ENCODE measurements around the gene SMIM20.

The SMIM20 gene

GRCh38 chr4:25908491-25908901 is 5.5 kb upstream of the SMIM20 start:
- H3K4me1 Mint-ChIP-seq (ENCODE audit: low read depth), result peaks cover 12% of the 10 kb centered on the region
- no peak overlapping the region for H3K27ac Mint-ChIP-seq
- peaks cover 3% of the 10 kb centered on the region for H3K27me3 Mint-ChIP-seq
- H3K9me3 Mint-ChIP-seq, result peaks cover 8% of the 10 kb centered on the region
- no peaks in the 10 kb centered on the region for H3K36me3 Mint-ChIP-seq (ENCODE audit: low read depth)
- no peak overlapping the region for H3K4me3 Mint-ChIP-seq

- H3K36me3 Mint-ChIP-seq (ENCODE audit: low read depth), result peaks cover 5% of the 10 kb centered on the region
- peaks cover 3% of the 10 kb centered on the region for H3K27me3 Mint-ChIP-seq
- H3K4me3 Mint-ChIP-seq, result no peak overlapping the region
- peaks cover 29% of the 10 kb centered on the region for H3K4me1 Mint-ChIP-seq (ENCODE audit: low read depth)
- no peak overlapping the region for H3K27ac Mint-ChIP-seq
- H3K9me3 Mint-ChIP-seq, result peaks cover 8% of the 10 kb centered on the region
Observed at GRCh38 chr4:25911356-25911755, 2.7 kb upstream of the SMIM20 start.

- peaks cover 29% of the 10 kb centered on the region for H3K4me1 Mint-ChIP-seq (ENCODE audit: low read depth)
- peak overlapping the region; percentile 85 for H3K4me3 Mint-ChIP-seq
- H3K27me3 Mint-ChIP-seq, result peaks cover 3% of the 10 kb centered on the region
- H3K36me3 Mint-ChIP-seq (ENCODE audit: low read depth), result peaks cover 5% of the 10 kb centered on the region
- peaks cover 8% of the 10 kb centered on the region for H3K9me3 Mint-ChIP-seq
- peak overlapping the region; percentile 91 for H3K27ac Mint-ChIP-seq
Observed at GRCh38 chr4:25913056-25913850, 767 bp upstream of the SMIM20 start.

- Mint-ChIP-seq H3K4me1 (ENCODE audit: low read depth) (peaks cover 32% of the 10 kb centered on the region), H3K27me3 (no peaks in the 10 kb centered on the region), H3K4me3 (peak overlapping the region; percentile 85), H3K9me3 (no peaks in the 10 kb centered on the region), H3K36me3 (ENCODE audit: low read depth) (peaks cover 12% of the 10 kb centered on the region), H3K27ac (peak overlapping the region; percentile 95)
Observed at GRCh38 chr4:25914670-25915352, 791 bp downstream of the SMIM20 start.

- peak overlapping the region; percentile 95 for H3K27ac Mint-ChIP-seq
- peak overlapping the region; percentile 85 for H3K4me3 Mint-ChIP-seq
- H3K9me3 Mint-ChIP-seq, result no peaks in the 10 kb centered on the region
- H3K4me1 Mint-ChIP-seq (ENCODE audit: low read depth), result peaks cover 32% of the 10 kb centered on the region
- H3K36me3 Mint-ChIP-seq (ENCODE audit: low read depth), result peaks cover 14% of the 10 kb centered on the region
- H3K27me3 Mint-ChIP-seq, result no peaks in the 10 kb centered on the region
Observed at GRCh38 chr4:25915353-25915705, 1.3 kb downstream of the SMIM20 start.

GRCh38 chr4:25916870-25917269 is 2.9 kb downstream of the SMIM20 start:
- Mint-ChIP-seq H3K27me3 (no peaks in the 10 kb centered on the region), H3K27ac (no peak overlapping the region), H3K4me3 (no peak overlapping the region), H3K36me3 (ENCODE audit: low read depth) (peaks cover 26% of the 10 kb centered on the region), H3K4me1 (ENCODE audit: low read depth) (peaks cover 32% of the 10 kb centered on the region), H3K9me3 (no peaks in the 10 kb centered on the region)

GRCh38 chr4:25919676-25920075 is 5.7 kb downstream of the SMIM20 start:
- H3K9me3 Mint-ChIP-seq, result no peaks in the 10 kb centered on the region
- H3K27me3 Mint-ChIP-seq, result no peaks in the 10 kb centered on the region
- no peak overlapping the region for H3K27ac Mint-ChIP-seq
- H3K4me3 Mint-ChIP-seq, result no peak overlapping the region
- H3K4me1 Mint-ChIP-seq (ENCODE audit: low read depth), result peaks cover 12% of the 10 kb centered on the region
- H3K36me3 Mint-ChIP-seq (ENCODE audit: low read depth), result peaks cover 37% of the 10 kb centered on the region

GRCh38 chr4:25921922-25922321 is 7.9 kb downstream of the SMIM20 start:
- Mint-ChIP-seq H3K4me1 (ENCODE audit: low read depth) (peaks cover 4% of the 10 kb centered on the region), H3K36me3 (ENCODE audit: low read depth) (peaks cover 32% of the 10 kb centered on the region), H3K4me3 (no peak overlapping the region), H3K27me3 (no peaks in the 10 kb centered on the region), H3K27ac (no peak overlapping the region), H3K9me3 (no peaks in the 10 kb centered on the region)

GRCh38 chr4:25922812-25923369 is 8.9 kb downstream of the SMIM20 start:
- peaks cover 35% of the 10 kb centered on the region for H3K36me3 Mint-ChIP-seq (ENCODE audit: low read depth)
- H3K4me1 Mint-ChIP-seq (ENCODE audit: low read depth), result peaks cover 4% of the 10 kb centered on the region
- no peaks in the 10 kb centered on the region for H3K9me3 Mint-ChIP-seq
- H3K27me3 Mint-ChIP-seq, result no peaks in the 10 kb centered on the region
- H3K27ac Mint-ChIP-seq, result no peak overlapping the region
- H3K4me3 Mint-ChIP-seq, result no peak overlapping the region

GRCh38 chr4:25923745-25924144 is 9.7 kb downstream of the SMIM20 start:
- peaks cover 41% of the 10 kb centered on the region for H3K36me3 Mint-ChIP-seq (ENCODE audit: low read depth)
- H3K4me1 Mint-ChIP-seq (ENCODE audit: low read depth), result peaks cover 4% of the 10 kb centered on the region
- H3K27ac Mint-ChIP-seq, result no peak overlapping the region
- H3K9me3 Mint-ChIP-seq, result no peaks in the 10 kb centered on the region
- no peaks in the 10 kb centered on the region for H3K27me3 Mint-ChIP-seq
- H3K4me3 Mint-ChIP-seq, result no peak overlapping the region

- no peak overlapping the region for H3K4me3 Mint-ChIP-seq
Observed at GRCh38 chr4:25925486-25926201, 11.6 kb downstream of the SMIM20 start.

GRCh38 chr4:25926462-25926861 is 12.4 kb downstream of the SMIM20 start:
- H3K4me3 Mint-ChIP-seq, result no peak overlapping the region

More at GRCh38 chr4:25925486-25926201, 11.6 kb downstream of the SMIM20 start:
- Mint-ChIP-seq H3K9me3 (no peaks in the 10 kb centered on the region), H3K36me3 (ENCODE audit: low read depth) (peaks cover 42% of the 10 kb centered on the region), H3K4me1 (ENCODE audit: low read depth) (no peaks in the 10 kb centered on the region), H3K27me3 (no peaks in the 10 kb centered on the region), H3K27ac (no peak overlapping the region)

GRCh38 chr4:25927361-25928195 is 13.6 kb downstream of the SMIM20 start:
- Mint-ChIP-seq H3K4me1 (ENCODE audit: low read depth) (no peaks in the 10 kb centered on the region), H3K9me3 (no peaks in the 10 kb centered on the region), H3K27me3 (no peaks in the 10 kb centered on the region), H3K4me3 (no peak overlapping the region), H3K27ac (no peak overlapping the region), H3K36me3 (ENCODE audit: low read depth) (peaks cover 29% of the 10 kb centered on the region)

More at GRCh38 chr4:25926462-25926861, 12.4 kb downstream of the SMIM20 start:
- Mint-ChIP-seq H3K4me1 (ENCODE audit: low read depth) (no peaks in the 10 kb centered on the region), H3K27ac (no peak overlapping the region), H3K36me3 (ENCODE audit: low read depth) (peaks cover 40% of the 10 kb centered on the region), H3K27me3 (no peaks in the 10 kb centered on the region), H3K9me3 (no peaks in the 10 kb centered on the region)
